Myocyte (in vitro differentiated cells): Measurements from ENCODE around the gene HOXC10. TPM values are rescaled to one million over a fixed set of nuclear protein-coding genes. Genes with fewer than 3 reads are reported as not detected.

Experiments
- DNase-seq: peaks from one replicate; pipeline ENCODE4 v3.0.0-alpha.2; 2012; ENCODE audit warnings: low read depth
- total RNA-seq: library from RNA; depleted of rRNA; stranded (reverse); fragments of >200 nt; gene quantifications from 2 replicates; pipeline ENCODE4 v1.2.3, GENCODE V29; 2014

The HOXC10 gene
- total RNA-seq, 1 donor from 2014 or later: 3.7 TPM

DNA sequence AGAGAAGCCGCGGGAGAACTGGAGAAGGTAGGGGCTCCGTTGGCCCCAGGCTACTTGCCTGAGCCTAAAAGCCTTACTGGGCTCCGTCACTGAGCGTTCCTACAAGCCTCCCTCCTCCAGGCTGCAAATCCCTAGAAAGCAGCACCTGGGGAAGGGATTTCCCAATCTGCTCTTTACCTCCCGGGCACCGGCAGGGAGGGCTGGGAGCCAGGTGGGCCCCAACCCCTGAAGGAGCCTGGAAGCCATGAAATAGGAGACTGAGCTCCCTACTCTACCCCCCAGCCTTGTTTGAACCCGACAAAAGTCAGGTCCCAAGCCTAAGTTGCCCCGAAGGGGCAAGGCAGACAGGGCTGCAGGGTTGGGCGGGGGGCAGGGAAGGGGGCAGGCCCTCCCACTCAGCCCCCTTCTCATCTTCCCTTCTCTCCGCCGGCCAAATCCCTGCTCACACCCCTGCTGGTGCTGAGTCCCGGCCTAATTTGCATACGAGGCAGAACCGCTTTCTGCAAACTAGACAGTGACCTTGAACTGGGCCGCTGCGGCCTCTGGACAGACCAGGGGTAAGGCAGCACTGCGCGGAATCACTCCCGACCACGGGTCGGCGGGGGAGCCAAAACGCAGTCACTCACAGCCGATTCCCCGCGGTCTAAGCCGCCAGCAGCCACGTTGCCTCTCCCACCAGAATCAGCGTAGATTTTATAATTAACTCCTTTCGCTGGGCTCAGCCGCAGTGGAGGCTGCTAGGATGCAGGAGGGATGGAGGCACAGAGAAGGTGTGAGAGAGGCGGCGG lies 34.0 kb upstream of the HOXC10 start:
- no peak for DNase-seq

DNA sequence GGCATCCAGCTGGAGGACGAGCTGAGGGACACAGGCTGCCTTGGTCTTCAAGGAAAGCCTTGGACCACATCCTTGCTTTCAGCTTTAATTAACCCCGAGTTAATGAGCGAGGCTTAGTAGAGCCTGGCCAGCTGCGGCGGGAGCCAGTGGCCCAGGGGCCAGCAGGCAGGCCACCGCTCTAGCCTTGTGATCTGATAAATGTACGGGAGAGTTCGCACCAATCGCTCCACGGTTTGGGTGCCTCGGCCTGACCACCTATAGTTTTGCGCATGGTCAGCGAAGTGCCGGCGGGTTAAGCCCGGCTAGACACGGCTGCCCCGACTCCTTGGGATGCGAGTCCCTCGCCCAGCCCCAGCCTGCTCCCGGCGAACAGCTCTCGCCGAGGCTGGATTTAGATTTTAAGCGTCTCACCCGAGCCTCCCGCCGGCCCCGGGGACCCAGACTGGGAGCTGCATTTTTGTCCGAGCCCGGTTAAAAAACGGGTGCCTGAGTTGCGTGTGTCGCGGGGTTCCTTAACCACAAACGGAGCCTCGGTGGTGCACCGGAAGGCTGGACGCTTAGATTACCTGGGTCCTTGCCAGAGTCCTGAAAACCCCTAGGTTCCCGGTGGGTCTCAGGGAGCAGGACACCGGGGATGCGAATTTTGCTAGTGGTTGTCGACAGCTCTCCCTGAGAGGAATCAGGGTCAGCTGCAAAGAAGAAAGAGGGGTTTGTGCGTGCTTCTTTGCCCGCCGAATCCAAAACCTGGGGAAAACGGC lies 33.2 kb upstream of the HOXC10 start:
- no peak for DNase-seq

DNA sequence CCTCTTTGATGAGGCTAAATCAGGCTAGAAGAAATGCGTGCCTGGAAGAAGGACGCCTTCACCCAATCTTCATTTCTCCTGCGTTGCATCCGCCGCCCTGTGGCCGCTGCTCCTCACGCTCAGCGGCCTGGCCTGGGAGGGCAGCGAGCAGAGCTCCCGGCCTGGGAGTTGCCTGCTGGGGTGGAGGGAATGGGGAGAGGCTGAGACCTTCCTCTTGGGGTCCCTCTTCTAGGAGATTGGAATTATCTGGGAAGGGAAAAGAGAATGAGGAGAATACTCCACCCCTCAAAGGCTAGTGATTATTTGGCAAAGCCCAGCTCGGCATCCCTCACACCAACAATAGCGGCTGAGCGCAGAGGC lies 32.6 kb upstream of the HOXC10 start:
- DNase-seq: no peak

DNA sequence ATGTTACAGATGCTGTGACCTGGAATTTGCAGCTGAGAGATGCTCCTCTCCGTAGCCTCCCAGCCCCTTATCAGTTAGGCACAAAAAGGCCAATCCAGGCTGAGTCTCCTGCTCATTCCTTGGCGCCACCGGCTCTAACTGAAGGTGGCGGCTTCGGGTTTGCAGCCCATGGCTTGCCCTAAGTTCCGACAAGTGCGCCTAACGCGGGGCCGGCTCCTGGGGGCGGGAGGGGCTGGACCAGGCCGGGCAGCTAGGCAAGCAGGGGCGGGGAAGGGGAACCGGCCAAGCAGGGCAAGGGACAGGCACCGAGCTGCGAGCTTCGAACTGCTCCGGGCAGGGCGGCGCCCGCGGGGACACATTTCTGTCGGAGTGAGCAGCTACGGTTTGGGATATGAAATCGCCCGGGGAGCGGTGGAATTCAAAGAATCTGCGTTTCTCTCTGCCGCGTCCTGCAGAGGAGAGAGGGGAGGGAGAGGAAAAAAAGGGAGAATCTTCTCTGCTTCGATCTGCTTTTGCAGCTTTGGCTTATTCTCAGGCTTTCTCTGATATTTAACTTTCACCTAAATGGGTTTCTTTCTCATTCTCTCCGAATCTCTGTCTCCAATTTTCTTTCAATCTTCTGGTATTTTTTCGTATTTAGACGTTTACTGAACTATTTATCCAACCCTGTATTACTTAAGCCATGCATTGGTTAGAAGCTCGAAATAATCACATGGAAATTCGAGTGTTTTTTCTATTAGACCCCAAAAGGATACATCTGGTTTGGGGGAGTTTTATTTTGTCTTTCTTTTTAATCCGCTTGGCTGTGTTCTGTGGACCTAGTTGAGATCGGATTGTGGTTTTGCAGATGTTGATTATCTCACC lies 31.8 kb upstream of the HOXC10 start:
- no peak for DNase-seq

DNA sequence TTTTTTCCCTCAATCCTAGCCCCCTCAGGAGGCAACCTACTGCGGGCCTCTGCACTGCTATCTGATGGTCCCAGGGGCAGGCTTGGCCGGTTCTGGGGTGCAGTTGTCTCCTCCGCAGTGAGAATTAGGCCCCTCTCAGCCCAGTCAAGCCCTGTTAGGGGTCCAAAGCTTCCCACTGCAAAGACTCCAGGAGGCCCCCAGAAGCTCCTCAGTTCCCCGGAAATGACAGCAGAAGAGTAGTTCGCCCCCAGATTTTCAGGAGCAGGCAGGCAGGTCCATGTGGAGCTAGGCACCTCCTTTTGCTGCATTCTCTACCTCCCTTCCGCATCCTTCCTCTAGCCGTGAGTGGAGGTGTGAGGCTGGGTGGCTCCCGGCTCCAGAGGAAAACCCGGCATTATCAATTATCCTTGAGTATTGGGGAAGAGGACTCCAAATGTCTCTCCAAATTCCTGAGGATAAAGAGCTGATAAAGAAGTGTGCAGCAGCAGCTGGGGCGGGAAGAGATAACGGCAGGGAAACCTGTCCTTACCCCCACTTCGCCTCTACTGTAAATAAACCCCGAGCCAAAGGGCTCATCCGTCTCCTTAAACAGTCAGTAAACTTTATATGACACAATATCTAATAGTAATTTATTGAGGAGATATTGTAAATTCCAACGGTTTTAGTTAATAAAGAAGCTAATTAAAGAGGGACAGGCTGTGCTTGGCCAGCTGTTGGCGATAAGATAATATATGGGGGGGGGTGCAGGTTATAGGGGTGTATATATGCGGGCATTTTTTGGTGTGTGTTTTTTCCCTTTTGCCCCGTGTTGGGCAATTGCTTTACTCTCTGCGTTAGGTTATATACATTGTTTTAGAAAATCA lies 30.9 kb upstream of the HOXC10 start:
- DNase-seq: no peak

DNA sequence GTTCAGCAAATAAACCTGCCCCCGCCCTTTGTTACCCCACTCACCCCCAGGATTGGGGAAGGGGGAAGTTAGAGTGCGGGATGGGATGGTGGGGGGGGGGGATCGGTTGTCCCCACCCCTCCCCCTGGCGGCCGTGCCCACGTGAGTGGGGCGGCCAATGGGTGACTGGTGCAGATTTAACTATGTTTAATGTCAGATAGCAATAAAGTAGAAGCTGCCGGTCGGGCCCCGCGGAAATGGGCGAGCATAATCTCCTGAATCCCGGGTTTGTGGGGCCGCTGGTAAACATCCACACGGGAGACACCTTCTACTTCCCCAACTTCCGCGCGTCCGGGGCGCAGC lies 30.3 kb upstream of the HOXC10 start, which contains the start of gene HOXC12:
Gene HOXC12, plus strand, starts transcription at position 210 of the 342 bp plus-strand sequence. Its CDS starts 27 bp downstream, at position 237.
- no peak for DNase-seq

DNA sequence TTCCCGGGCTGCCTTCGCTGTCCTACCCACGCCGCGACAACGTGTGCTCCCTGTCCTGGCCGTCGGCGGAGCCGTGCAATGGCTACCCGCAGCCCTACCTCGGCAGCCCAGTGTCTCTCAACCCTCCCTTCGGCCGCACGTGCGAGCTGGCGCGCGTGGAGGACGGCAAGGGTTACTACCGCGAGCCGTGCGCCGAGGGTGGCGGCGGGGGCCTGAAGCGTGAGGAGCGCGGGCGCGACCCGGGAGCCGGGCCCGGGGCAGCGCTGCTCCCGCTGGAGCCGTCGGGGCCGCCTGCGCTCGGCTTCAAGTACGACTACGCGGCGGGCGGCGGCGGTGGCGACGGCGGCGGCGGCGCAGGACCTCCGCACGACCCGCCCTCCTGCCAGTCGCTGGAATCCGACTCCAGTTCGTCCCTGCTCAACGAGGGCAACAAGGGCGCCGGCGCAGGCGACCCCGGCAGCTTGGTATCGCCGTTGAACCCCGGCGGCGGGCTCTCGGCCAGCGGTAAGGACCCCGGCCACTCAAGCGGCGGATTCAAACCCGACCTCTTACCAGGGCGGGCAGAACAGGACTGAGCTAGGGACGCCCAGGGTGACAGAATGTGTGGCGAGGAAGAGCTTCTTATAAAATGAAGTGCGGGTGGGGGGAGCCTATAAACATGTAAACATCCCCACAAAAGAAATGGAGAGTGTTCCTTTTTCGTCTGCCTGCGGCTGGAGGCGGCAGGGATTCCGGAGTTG lies 29.7 kb upstream of the HOXC10 start:
- no peak for DNase-seq

DNA sequence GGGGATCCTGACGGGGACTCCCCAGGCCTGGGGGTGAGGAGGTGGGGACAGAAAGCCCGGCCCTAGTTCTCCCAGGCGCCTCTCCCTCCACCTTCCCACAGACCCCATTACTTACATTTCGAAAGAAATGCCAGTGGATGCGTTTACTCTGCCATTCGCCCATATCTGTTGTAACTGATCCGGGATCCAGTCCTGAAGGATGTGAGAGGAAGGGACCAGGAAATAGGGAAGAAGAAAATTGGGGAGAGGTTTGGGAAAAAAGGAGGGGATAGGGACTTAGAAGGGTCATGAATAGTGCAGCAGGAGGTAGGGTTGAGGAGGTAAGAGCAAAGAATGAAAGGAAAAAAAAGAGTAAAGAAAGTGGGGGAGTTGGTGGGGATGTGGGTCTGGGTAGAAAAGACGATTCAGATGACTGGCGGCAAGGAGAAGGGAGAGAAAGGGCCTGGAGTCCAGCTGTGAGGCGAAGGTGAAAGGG lies 29.1 kb upstream of the HOXC10 start:
- no peak for DNase-seq

DNA sequence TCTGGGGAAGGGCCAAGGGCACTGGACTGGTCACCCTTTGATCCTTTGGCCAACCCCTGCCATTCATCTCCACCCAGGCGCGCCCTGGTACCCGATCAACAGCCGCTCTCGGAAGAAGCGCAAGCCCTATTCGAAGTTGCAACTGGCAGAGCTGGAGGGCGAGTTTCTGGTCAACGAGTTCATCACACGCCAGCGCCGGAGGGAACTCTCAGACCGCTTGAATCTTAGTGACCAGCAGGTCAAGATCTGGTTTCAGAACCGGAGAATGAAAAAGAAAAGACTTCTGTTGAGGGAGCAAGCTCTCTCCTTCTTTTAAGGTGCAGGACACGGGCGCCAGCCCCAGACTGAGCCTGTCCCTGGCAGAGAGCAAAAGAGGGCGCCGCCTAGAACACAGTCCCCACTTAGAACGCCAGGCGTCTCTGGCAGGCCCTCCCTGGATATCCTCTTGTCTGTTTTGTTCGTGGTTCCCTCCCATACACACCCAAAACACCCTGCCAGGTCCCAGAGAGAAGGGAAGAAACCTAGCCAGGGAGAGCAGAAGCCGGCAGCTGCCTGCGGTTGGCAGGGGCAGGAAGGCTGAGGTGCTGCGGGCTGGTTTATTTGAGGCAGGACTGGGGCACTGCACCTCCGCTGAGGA lies 28.6 kb upstream of the HOXC10 start:
- no peak for DNase-seq

DNA sequence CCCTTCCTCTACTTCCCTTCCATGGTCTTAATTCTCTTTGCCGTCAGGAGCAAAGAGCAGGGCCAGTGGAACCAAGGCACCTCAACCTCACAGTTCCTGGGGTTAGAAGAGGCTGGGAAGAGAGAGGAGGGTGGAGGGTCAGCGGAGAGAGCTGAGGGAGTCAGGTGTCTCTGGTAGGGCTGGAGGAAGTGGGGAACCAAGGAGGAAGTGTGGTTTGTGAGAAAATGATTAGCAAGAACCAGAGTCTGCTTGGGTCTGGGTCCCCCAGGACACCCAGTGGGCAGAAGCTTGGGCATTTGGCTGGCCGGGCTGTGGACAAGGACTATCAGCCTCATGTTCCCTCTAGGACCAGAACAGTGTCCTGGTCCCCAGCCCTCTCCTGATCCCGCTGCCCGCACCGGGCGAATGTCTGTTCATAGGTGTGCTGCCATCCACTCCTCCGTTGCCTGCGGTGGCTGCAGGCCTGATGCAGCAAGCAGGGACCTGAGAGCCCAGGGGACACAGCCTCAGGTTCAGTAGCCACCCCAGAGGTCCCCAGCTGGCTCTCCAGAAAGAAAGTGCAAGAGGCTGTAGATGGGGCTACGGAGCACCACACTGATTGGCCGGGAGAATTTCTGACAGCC lies 27.9 kb upstream of the HOXC10 start:
- no peak for DNase-seq

DNA sequence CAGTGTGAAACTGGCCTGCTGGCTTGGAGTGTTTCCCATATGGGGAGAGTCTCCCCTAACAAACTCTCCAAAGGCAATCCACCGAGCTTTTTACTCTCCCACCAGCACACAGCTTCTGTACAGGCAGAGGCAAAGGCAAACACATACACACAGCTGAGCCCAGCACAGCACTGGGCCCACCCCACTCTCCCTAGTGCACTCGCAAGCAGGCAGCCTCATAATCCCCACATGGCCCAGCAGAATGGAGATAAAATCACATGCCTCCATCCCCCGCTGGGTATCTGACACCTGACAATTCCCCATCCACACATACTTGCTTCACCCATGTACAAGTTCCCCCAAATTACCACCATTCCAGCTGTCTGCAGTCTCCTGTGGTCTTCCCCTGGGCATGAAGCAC lies 26.8 kb upstream of the HOXC10 start:
- DNase-seq: no peak

DNA sequence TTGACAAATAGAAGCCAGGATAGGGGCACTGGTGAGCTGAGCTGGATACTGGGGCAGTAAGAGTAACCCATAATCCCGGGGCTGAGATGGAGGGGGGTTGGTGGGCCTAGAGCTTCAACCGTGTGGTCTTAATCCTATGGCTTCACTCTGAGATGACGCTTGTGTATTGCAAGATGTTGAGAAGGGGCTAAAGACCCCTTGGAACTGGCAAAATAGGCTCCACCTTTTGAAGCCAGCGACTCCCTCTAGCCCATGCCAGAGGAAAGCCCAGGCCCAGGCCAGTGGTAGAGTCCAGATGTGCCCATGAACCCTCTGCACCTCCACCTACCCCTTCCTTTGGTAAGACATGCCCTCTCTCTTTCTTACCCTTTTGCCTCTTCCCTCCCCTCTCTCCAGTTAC lies 25.6 kb upstream of the HOXC10 start:
- no peak for DNase-seq

DNA sequence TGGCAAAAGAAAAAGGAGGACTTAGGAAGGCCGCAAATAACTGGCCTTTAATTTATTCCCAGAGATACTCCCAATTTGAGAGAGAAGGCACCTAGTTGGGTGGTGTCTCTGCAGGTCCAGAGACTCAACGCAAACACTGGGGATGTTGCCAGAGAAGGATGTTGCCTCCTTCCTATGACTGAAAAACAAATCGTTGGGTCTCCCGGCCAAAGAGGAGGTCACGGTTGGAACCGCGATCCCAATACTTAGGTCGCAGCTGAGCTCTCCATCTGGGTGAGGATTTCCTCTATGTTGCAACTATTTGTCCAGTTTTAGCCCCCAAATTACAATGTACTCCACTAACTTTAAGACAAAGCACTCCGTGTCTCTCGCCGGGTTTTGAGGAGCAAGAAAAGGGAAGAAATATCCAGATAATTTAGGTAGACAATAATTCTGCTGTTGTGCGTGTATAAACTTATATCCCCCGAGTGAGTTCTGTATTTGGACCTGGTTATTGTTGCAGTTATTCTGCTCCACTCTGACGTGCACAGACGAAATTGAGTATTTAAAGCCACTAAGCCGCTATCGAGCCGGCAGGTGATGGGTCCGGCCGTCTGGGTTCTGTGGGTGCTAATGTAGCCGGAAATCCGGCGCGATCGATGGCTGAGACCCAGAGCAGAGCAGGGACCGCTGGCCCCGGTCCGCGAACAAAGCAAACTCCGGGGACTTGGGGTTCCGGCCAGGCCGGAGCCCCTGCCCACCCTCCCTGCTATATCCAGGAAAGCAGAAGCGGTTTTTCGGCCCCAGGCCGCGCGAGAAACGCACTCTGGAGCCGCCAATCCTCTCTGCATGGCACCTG lies 24.5 kb upstream of the HOXC10 start:
- DNase-seq: no peak

DNA sequence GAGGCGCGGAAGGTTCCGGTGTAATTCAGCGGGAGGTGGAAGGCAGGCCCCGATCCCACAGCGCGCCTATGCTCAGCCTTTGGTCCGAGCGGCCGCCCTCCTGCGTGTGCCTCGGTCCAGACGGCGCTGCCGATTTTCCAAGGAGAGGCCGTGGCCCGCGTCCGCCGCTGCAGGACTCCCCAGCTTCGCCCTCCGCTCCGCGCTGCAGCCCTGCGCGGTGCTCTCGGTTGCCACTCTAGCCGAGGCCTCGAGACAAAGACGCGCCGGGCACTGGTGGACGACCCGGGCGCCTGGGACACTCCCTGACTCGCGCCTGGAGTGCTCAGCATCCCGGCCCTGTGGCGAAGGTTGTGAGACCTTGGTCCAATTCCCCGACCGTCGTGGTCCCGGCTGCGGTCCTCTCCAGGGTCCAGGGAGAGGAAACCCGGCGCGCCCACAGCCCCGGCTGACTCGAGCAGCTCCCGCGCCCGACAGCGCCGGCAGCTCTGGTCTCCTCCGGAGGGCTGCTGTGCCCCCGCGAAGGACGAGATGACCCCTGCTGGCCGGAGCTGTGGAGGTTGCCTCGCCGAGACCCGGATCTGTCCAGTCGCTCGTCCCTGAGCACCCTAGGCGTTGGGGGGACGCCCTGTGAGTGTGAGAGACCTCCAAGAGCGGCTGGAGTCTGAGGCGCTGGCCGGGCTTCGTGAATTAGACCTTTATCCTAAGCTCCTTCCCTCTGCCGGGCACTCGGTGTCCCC lies 23.8 kb upstream of the HOXC10 start:
- DNase-seq: peak; percentile 53

DNA sequence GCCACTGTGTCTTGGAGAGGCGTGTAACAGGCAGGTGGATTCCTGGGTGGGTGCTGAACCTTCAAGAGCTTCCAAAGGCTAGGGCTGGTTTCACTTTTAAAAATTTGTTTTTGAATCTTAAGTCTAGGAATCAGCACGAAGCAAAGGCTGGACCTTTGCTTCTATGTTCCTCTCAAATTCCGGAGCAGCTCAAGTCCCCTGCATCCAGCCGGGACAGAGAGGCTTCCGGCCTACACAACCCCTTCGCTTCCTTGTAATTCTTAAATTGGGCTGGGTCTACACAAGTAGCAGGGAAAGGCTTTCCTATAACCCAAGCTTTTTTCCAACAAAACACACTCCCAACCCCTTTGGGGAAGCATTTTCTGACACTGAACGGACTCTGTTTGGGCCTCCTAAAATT lies 21.9 kb upstream of the HOXC10 start:
- DNase-seq: no peak

DNA sequence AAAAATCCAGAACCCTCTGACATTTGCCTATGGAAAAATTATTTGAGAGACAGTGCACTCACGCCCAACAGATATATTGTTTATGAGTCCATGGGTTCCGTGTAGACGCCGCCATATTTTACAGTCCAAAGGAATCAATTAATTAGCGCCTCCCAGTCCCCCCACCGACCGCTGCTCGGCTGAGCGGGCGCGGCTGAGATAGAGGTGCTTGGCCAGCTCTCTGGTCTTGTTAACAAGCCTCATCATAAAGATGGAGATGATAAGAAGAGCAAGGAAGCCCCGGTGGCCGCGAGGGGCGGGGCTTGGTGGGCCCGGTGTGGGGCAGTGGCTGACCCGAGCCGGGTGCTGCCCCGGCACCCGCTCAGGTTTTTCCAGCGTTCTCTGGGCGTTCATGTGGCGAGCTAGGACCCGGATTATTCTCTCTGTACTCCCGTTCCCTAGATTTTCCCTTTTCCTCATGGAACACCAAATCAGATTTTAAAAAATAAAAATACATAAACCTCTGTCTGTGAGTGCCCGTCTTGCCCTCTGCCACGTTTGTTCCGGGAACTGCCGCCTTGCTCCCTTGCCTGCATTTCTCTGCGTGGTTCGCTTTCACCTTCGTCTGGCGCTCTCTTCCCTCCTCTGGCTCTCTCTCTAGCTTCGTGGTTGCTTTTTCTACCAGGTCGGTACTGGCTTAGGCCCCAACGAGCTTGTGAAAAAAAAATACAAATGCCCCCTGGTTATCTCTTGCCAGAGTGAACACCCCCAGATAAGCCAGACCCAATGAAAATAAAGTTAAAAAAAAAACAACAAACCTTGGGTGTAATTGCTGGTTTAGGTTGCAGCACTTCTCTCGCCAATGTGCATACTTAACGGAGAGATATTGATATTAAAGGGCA lies 21.3 kb upstream of the HOXC10 start:
- DNase-seq: no peak
